Skeletal muscle tissue (tissue), 4 donors: ENCODE data around the gene HK1. TPM values are rescaled to one million over a fixed set of nuclear protein-coding genes. Genes with fewer than 3 reads are reported as not detected.

Experiments used
- H3K27ac ChIP-seq: one replicate; pipeline ENCODE4 v1.7.0; 2013; ENCODE audit warnings: mild to moderate bottlenecking, low read depth, low read length, inconsistent platforms
- H3K27me3 ChIP-seq, 3 donors: one replicate each; pipeline ENCODE4 v1.7.0; 2013; ENCODE audit warnings: low read length in 3 of 3; ENCODE audit not compliant: control insufficient read depth in 3 of 3, insufficient read depth in 3 of 3
- H3K36me3 ChIP-seq, 3 donors: one replicate each; pipeline ENCODE4 v1.7.0; 2013; ENCODE audit warnings: low read length in 3 of 3; ENCODE audit not compliant: control insufficient read depth in 3 of 3, insufficient read depth in 3 of 3
- H3K4me1 ChIP-seq, 3 donors: one replicate each; pipeline ENCODE4 v1.7.0; 2013; ENCODE audit warnings: low read length in 3 of 3, mild to moderate bottlenecking in 3 of 3; ENCODE audit not compliant: control insufficient read depth in 3 of 3, insufficient read depth in 3 of 3
- H3K4me3 ChIP-seq, 3 donors: one replicate each; pipeline ENCODE4 v1.7.0; 2013; ENCODE audit warnings: low read length in 3 of 3
- H3K9ac ChIP-seq, 3 donors: one replicate each; pipeline ENCODE4 v1.7.0; 2013; ENCODE audit warnings: low read length in 3 of 3, mild to moderate bottlenecking in 3 of 3, moderate library complexity in 2 of 3, low read depth in 1 of 3
- H3K9me3 ChIP-seq, 3 donors: one replicate each; pipeline ENCODE4 v1.7.0; 2013; ENCODE audit warnings: low read length in 3 of 3; ENCODE audit not compliant: control insufficient read depth in 3 of 3
- total RNA-seq: library from RNA; depleted of rRNA; stranded (reverse); fragments of >200 nt; gene quantifications from one replicate; pipeline ENCODE4 v1.2.3, GENCODE V29; 2014
- donor health status: Osteomylitis.

HK1 gene
- total RNA-seq, 1 donor from 2014 or later, result 32.4 TPM

- peaks cover 18 to 24% (median 22%) of the 10 kb centered on the region in 3 donors for H3K4me1 ChIP-seq
- no peak overlapping the region for H3K4me3 ChIP-seq
- no peak overlapping the region for H3K9ac ChIP-seq
- no peaks in the 10 kb centered on the region for H3K27me3 ChIP-seq
- no peaks in the 10 kb centered on the region for H3K9me3 ChIP-seq
- no peak overlapping the region for H3K27ac ChIP-seq
- H3K36me3 ChIP-seq, result peaks cover 31 to 41% (median 34%) of the 10 kb centered on the region in 3 donors
Measured at GRCh38 chr10:69403519-69403918, 125.2 kb downstream of the HK1 start.

GRCh38 chr10:69404786-69405185 lies 126.5 kb downstream of the HK1 start:
- Histone ChIP-seq H3K36me3 (peaks cover 23 to 30% (median 24%) of the 10 kb centered on the region in 3 donors), H3K27me3 (no peaks in the 10 kb centered on the region), H3K9ac (no peak overlapping the region), H3K4me3 (no peak overlapping the region), H3K27ac (no peak overlapping the region), H3K4me1 (peaks cover 24 to 28% (median 27%) of the 10 kb centered on the region in 3 donors), H3K9me3 (no peaks in the 10 kb centered on the region)

- H3K36me3 ChIP-seq, result peaks cover 19 to 28% (median 22%) of the 10 kb centered on the region in 3 donors
- peak overlapping the region; percentile 20 for H3K27ac ChIP-seq
- no peaks in the 10 kb centered on the region for H3K9me3 ChIP-seq
- no peak overlapping the region for H3K9ac ChIP-seq
- no peak overlapping the region for H3K4me3 ChIP-seq
- H3K27me3 ChIP-seq, result no peaks in the 10 kb centered on the region
- peaks cover 24 to 28% (median 27%) of the 10 kb centered on the region in 3 donors for H3K4me1 ChIP-seq
Measured at GRCh38 chr10:69405221-69405620, 126.9 kb downstream of the HK1 start.

- no peak overlapping the region for H3K4me3 ChIP-seq
Measured at GRCh38 chr10:69406302-69406811, 128.1 kb downstream of the HK1 start.

DNA sequence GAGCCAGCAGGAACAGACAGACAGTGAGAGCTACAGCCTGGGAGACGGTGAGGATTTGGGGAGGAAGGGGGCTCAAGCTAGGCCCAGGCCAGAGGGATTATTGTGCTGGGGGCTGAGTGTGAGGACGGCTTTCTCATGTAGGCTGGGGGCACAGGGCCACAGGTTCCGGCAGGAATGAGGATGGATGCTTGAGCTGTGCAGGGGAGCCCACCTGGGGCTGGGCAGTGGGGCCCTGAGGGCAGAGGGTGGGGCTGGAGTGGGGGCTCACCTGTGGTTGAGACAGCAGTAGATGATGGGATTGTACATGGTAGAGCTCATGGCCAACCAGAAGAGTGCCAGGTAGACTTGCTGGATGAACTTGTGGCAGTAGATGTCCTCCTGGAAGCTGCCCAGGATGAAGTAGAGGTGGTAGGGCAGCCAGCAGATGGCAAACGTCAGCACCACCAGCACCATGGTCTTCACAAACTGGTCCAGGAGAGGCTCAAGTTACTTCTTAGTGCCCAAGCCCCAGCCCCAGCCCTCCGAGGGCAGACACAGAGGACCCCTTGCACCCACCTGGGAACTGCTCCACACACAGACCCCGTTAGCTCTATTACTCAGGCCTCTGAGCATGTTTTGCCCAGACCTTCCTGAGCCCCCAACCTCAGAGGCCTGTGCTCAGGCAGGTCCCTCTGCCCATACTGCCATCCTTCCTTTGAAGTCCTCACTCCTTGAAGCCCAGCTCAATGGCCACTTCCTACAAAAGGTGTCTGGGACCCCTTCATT lies 128.7 kb downstream of the HK1 start:
- peak overlapping the region; percentile 40 for H3K27ac ChIP-seq
- peaks cover 4 to 14% (median 6%) of the 10 kb centered on the region in 3 donors for H3K36me3 ChIP-seq
- peaks cover 24 to 28% (median 27%) of the 10 kb centered on the region in 3 donors for H3K4me1 ChIP-seq

More at GRCh38 chr10:69406302-69406811, 128.1 kb downstream of the HK1 start:
- Histone ChIP-seq H3K27me3 (no peaks in the 10 kb centered on the region), H3K4me1 (peaks cover 24 to 28% (median 27%) of the 10 kb centered on the region in 3 donors), H3K36me3 (peaks cover 8 to 17% (median 10%) of the 10 kb centered on the region in 3 donors), H3K9ac (peak overlapping the region; percentile 23 to 33 (median 27)), H3K9me3 (no peaks in the 10 kb centered on the region), H3K27ac (peak overlapping the region; percentile 40)

GRCh38 chr10:69407621-69408301 lies 129.5 kb downstream of the HK1 start:
- Histone ChIP-seq H3K36me3 (peaks cover 2 to 14% (median 3%) of the 10 kb centered on the region in 3 donors), H3K9me3 (no peaks in the 10 kb centered on the region), H3K9ac (peak overlapping the region in 2 of 3 donors; percentile 7 to 33), H3K27me3 (no peaks in the 10 kb centered on the region), H3K4me1 (peaks cover 24 to 28% (median 27%) of the 10 kb centered on the region in 3 donors), H3K27ac (peak overlapping the region; percentile 67), H3K4me3 (no peak overlapping the region)

More for the DNA sequence above, 128.7 kb downstream of the HK1 start:
- Histone ChIP-seq H3K27me3 (no peaks in the 10 kb centered on the region), H3K4me3 (no peak overlapping the region), H3K9me3 (no peaks in the 10 kb centered on the region), H3K9ac (no peak overlapping the region)

- Histone ChIP-seq H3K9ac (peak overlapping the region; percentile 67 to 73 (median 68)), H3K27ac (peak overlapping the region; percentile 88), H3K4me1 (peaks cover 24 to 28% (median 27%) of the 10 kb centered on the region in 3 donors)
Measured at GRCh38 chr10:69408318-69409175, 130.3 kb downstream of the HK1 start.

DNA sequence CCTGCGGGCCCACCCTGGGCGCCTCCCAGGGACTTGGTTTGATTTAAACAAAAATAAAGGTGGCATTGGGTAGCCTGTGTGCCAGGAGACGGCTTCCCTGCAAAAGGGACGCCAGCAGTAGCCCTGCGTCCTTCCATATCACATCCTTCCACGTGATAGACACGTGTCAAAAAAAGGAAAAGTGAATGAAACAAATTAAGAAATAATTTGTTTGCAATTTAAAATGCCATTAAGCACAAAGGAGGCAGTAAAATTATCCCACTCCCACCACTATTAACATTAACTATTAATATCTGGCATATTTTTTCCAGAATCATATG lies 130.8 kb downstream of the HK1 start:
- H3K4me1 ChIP-seq, result peaks cover 24 to 28% (median 27%) of the 10 kb centered on the region in 3 donors
- H3K4me3 ChIP-seq, result peak overlapping the region; percentile 59 to 66 (median 61)
- H3K27ac ChIP-seq, result peak overlapping the region; percentile 88
- H3K9me3 ChIP-seq, result no peaks in the 10 kb centered on the region
- peak overlapping the region; percentile 67 to 73 (median 68) for H3K9ac ChIP-seq
- H3K36me3 ChIP-seq, result peaks cover 0 to 3% (median 0%) of the 10 kb centered on the region in 3 donors
- no peaks in the 10 kb centered on the region for H3K27me3 ChIP-seq

More at GRCh38 chr10:69408318-69409175, 130.3 kb downstream of the HK1 start:
- H3K4me3 ChIP-seq, result peak overlapping the region; percentile 59 to 66 (median 61)
- no peaks in the 10 kb centered on the region for H3K9me3 ChIP-seq
- peaks cover 0 to 9% (median 0%) of the 10 kb centered on the region in 3 donors for H3K36me3 ChIP-seq
- H3K27me3 ChIP-seq, result no peaks in the 10 kb centered on the region

DNA sequence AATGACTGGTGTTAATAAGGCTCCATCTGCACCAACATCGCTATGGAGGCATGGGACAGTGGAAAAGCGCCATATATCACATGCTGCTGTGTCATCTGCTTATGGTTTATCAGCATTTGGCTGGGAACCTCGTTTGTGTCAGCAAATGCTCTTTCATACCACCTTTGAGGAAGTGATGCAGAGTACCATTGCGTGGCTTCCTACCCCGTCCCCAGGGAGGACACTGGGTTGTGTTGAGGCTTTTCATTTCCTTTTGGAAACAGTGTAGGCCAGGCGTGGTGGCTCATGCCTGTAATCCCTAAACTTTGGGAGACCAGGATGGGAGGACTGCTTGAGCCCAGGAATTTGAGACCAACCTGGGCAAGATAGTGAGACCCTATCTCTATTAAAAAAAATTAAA lies 131.7 kb downstream of the HK1 start:
- H3K36me3 ChIP-seq, result no peaks in the 10 kb centered on the region
- peaks cover 24 to 28% (median 27%) of the 10 kb centered on the region in 3 donors for H3K4me1 ChIP-seq
- H3K4me3 ChIP-seq, result no peak overlapping the region
- H3K9ac ChIP-seq, result no peak overlapping the region
- no peaks in the 10 kb centered on the region for H3K9me3 ChIP-seq
- no peak overlapping the region for H3K27ac ChIP-seq
- no peaks in the 10 kb centered on the region for H3K27me3 ChIP-seq
